OCI-LY1 (cell line): Measurements from ENCODE around the gene PLA2G12B.

Experiments
- CTCF ChIP-seq: fragments of 200-600 bp; sonication (generic), shearing (Covaris generic); IDR thresholded peaks from 2 replicates; pipeline ENCODE4 v1.5.1; 2017; ENCODE audit warnings: mild to moderate bottlenecking, antibody characterized with exemption, low read length, moderate library complexity, mixed read lengths
- EZH2 ChIP-seq: fragments of 200-600 bp; sonication (generic), shearing (Covaris generic); IDR thresholded peaks from 2 replicates; pipeline ENCODE4 v1.8.0; 2017; ENCODE audit warnings: borderline replicate concordance, mixed run types, mild to moderate bottlenecking, antibody characterized with exemption, low read length, moderate library complexity, mixed read lengths

GRCh38 chr10:72932259-72933015 lies 22.2 kb downstream of the PLA2G12B start:
- TF ChIP-seq CTCF (no peak), EZH2 (no peak)
